Activated CD8-positive, alpha-beta memory T cell treated with anti-CD3 and anti-CD28 coated beads, Interleukin-2, amount 50 U/mL, for 1 hour (primary cell): ENCODE results near the gene EFHC2.

ENCODE experiments used
- DNase-seq: peaks from one replicate; pipeline ENCODE4 v3.0.0-alpha.2; 2020; ENCODE audit errors: extremely low read depth

Gene EFHC2

DNA sequence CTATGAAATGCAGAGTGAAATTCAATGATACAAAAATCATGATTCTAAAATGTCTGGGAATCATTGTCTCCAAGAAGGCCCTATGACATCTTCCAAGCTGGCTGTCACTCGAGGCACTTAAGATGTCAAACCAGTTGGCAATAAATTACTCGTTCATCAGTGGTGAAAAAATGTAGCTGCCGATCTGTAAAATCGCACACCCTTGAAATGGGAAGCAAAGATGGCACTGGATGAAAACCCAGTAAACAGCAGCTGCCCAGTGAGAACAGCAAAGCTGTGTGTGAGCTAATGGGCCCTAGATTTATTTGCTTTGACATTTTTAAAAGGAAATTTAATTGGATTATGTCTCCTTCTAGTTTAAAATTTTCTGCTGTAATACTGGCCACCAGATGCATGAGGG lies 188.3 kb downstream of the EFHC2 start:
- DNase-seq: no peak

GRCh38 chrX:44152852-44153251 lies 190.6 kb downstream of the EFHC2 start:
- no peak for DNase-seq

GRCh38 chrX:44147130-44147529 lies 196.3 kb downstream of the EFHC2 start:
- DNase-seq: no peak

DNA sequence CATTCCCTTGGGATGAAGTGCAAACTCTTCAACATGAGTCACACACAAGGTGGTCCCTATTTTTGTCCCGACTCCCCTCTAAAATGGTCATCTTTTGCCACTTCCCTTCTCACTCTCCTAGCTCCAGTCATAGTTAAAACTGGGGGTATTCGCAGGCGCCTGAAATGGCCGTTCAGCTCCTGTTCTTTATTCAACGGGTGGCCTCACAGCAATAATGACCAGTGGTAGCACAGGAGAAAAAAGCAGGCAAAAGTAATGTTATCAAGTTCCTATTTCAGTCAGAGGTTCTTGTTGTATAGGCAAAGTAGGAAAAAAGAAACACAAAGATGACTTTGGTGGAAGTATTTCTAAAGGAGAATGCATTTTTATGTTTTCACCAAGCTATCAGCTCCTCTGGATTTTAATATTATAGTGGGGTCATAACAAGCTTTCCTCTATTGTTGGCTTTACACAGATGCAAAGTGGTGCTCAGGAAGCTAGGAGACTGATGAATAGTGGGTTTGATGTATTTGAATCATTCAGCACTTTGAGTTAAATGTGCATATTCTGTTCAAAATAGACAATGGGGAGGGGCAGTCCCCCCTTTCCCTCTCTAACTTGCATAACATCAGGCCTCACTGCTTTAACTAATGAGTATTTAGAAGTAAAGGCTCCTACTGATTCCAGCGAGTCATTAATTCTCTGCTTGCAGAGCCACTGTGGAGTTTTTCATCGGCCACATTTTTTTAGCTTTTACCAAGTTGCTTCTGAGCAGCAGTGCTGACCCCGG lies 199.1 kb downstream of the EFHC2 start:
- DNase-seq: no peak

DNA sequence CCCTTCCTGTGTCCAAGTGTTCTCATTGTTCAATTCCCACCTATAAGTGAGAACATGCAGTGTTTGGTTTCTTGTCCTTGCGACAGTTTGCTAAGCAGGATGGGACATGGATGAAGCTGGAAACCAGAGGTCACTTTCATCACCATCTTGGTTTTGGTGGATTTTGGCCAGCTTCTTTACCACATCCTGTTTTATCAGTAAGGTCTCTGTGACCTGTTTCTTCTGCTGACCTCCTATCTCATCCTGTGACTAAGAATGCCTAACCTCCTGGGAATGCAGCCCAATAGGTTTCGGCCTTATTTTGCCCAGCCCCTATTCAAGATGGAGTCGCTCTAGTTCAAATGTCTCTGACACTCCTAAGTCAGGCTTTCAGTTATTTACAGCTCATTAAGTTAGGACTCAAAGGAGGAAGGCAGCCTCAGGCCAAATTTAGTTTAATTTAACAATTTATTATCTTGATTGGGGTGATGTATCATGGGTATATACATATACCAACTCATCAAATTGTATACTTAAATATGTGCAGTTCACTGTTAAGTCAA lies 200.3 kb downstream of the EFHC2 start:
- DNase-seq: no peak

GRCh38 chrX:44130189-44130588 lies 213.3 kb downstream of the EFHC2 start:
- no peak for DNase-seq

DNA sequence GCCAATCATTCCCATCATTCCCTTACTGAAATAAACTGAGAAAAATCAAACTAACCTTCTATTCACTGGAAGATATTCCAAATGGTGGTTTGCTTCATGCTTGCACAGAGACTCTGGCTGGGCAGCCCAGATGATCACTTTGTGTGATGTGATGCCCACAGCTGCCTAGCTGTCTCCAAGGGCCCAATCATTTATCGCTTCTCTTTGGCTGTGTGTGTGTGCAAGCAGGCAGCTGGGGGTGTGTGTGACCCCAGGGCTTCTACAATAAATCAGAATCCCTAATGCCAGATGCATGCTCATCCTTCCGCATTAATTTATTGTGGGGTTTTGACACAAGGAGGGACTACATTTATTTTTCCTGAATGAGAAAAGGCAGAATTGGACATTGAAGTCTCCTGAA lies 230.1 kb downstream of the EFHC2 start:
- no peak for DNase-seq

DNA sequence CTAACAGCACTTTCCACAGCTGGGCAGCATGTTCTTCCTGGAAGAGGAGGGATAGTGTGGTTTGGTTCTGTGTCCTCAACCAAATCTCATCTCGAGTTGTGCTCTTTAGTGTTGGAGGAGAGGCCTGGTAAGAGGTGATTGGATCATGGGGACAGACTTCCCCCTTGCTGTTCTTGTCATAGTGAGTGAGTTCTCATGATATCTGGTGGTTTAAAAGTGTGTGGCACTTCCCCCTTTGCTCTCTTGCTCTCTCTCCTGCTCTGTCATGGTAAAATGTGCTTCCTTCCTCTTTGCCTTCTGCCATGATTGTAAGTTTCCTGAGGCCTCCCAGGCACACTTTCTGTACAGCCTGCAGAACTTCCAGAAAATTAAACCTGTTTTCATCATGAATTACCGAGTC lies 236.6 kb downstream of the EFHC2 start:
- no peak for DNase-seq

GRCh38 chrX:44105228-44105913 lies 238.1 kb downstream of the EFHC2 start:
- no peak for DNase-seq

DNA sequence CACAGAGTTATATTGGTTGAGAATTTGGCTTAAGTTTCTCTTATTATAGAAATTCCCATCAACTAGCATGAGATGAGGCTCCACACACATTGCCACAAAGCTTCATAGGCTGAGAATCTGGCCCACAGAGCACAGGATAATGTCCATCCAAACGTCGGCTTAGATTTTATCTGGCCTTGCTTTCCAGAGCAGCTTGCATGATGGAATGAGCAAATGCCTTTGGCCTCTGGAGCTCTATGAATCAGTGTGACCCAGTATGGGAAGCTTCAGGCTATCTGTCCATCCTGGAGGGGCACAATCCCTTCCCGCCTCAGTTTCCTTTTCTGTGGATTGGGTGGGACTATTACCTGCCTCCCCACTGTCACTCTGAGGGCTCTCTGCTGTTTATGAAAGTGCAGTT lies 238.8 kb downstream of the EFHC2 start:
- DNase-seq: no peak

DNA sequence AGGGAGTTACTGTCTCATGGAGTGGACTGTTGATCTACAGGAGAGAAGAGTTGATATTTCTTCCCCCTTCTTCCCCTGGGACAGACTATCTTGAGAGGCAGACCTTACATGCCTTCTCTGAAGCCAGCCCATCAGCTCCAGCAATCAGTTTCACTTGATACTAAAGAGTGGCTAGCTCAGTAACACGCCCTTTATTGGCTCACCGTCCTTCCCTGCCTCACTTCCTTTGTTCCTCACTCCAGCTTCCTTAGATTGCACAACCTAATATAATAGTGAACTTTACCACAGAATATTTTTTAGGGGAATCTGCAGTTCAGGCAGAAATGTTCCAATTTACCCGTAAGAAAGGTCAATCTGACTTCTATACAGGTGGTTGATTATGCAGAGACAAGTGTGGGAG lies 242.2 kb downstream of the EFHC2 start:
- no peak for DNase-seq

GRCh38 chrX:44099366-44099765 lies 244.1 kb downstream of the EFHC2 start:
- DNase-seq: no peak
